HG03432 (cell line): ENCODE measurements around the gene KLF2.
A peak's percentile ranks its signal among the peaks of the same experiment; 100 is the strongest.

Experiments used
- ATAC-seq: cut with Tn5 transposase; IDR thresholded peaks from one replicate; pipeline ENCODE4 v1.9.1; 2021; ENCODE audit warnings: mild to moderate bottlenecking, moderate library complexity; ENCODE audit not compliant: unreplicated experiment

KLF2 gene

GRCh38 chr19:16306728-16307402 lies 17.8 kb upstream of the KLF2 start:
- ATAC-seq, result no peak

- ATAC-seq, result no peak
Measured at GRCh38 chr19:16308081-16308480, 16.5 kb upstream of the KLF2 start.

GRCh38 chr19:16309643-16310042 lies 15.0 kb upstream of the KLF2 start:
- ATAC-seq, result no peak

- ATAC-seq, result no peak
Measured at GRCh38 chr19:16315825-16316505, 8.7 kb upstream of the KLF2 start.

- no peak for ATAC-seq
Measured at GRCh38 chr19:16316506-16316882, 8.1 kb upstream of the KLF2 start.

GRCh38 chr19:16319481-16319880 lies 5.1 kb upstream of the KLF2 start:
- no peak for ATAC-seq

GRCh38 chr19:16320987-16321386 lies 3.6 kb upstream of the KLF2 start:
- no peak for ATAC-seq

- ATAC-seq, result peak; percentile 15
Measured at GRCh38 chr19:16325161-16325527, 518 bp downstream of the KLF2 start.

GRCh38 chr19:16325641-16326400 lies 1.2 kb downstream of the KLF2 start:
- peak; percentile 1 for ATAC-seq

- no peak for ATAC-seq
Measured at GRCh38 chr19:16326401-16327168, 2.0 kb downstream of the KLF2 start.

- no peak for ATAC-seq
Measured at GRCh38 chr19:16327169-16327475, 2.5 kb downstream of the KLF2 start.

GRCh38 chr19:16327501-16327900 lies 2.9 kb downstream of the KLF2 start:
- ATAC-seq, result no peak

GRCh38 chr19:16327911-16328823 lies 3.5 kb downstream of the KLF2 start:
- no peak for ATAC-seq

GRCh38 chr19:16328824-16329482 lies 4.3 kb downstream of the KLF2 start:
- ATAC-seq, result no peak

GRCh38 chr19:16330368-16330801 lies 5.8 kb downstream of the KLF2 start:
- no peak for ATAC-seq

GRCh38 chr19:16330806-16331690 lies 6.4 kb downstream of the KLF2 start:
- ATAC-seq, result no peak

GRCh38 chr19:16333001-16333586 lies 8.5 kb downstream of the KLF2 start:
- ATAC-seq, result no peak

GRCh38 chr19:16334411-16334810 lies 9.8 kb downstream of the KLF2 start:
- no peak for ATAC-seq
